Umbilical cord (tissue), 2 donors: Measurements from ENCODE around the gene SERPINA10. TPM values are rescaled to one million over a fixed set of nuclear protein-coding genes. Genes with fewer than 3 reads are reported as not detected.
"Not testable (repeated sequence)": the region's sequence is repeated elsewhere in the genome, so short reads cannot be mapped to it uniquely, and the experiment has no call there.

ENCODE experiments used
- DNase-seq: peaks from one replicate; pipeline ENCODE4 v3.0.0-alpha.2; 2015; ENCODE audit warnings: low spot score
- total RNA-seq: library from RNA; depleted of rRNA; stranded (reverse); fragments of >200 nt; gene quantifications from one replicate; pipeline ENCODE4 v1.2.3, GENCODE V29; 2014; ENCODE audit warnings: low replicate concordance; ENCODE audit not compliant: insufficient read depth

SERPINA10 gene
- total RNA-seq, 1 donor from 2014 or later, result 1.2 TPM

DNA sequence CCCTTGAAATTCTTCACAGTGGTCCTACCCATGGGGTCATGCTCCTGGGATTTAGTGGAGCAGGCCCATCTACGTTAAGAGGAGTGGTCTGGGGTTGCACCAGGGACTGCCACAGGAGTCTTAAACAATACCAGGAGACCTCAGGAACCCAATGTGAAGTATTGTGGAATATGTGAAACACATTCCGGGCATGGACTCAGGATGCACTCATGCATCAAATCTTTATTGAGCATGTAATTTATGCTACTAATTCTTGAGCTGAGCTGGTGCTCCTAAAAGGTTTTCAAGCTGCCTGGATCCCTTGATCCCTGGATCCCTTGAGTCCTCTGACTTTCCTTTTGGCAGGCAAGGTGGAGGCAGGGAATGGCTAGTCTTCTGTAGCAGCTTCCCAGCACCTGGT lies 8.8 kb downstream of the SERPINA10 start:
- no peak for DNase-seq

DNA sequence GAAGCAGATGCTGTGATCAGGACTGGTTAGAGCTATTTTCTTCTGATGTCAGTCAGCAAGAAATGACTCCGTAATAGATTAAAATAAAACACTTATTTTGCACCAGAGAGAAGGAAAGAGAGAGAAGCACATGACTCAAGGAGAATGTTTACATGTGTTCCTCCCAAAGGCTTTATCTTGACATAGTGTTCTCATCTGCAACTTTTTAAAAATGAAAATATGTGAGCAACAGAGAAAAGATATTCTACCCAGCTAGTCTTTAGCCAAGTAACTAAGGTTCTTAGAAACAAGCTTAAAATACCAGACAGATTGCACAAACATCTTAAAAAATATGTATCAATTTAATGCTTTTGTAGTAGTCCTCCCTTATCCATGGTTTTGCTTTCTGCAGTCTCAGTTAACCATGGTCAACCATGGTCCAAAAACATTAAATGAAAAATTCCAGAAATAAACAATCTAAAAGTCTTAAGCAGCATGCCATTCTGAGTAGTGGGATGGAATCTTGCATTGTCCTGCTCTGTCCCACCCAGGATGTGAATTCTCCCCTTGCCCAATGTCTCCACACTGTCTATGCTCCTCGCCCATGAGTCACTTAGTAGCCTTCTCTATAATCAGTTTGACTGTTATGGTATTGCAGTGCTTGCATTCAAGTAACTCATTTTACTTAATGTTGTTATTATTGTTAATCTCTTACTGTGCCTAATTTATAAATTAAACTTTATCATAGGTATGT lies 9.9 kb downstream of the SERPINA10 start:
- peak; percentile 1 for DNase-seq

DNA sequence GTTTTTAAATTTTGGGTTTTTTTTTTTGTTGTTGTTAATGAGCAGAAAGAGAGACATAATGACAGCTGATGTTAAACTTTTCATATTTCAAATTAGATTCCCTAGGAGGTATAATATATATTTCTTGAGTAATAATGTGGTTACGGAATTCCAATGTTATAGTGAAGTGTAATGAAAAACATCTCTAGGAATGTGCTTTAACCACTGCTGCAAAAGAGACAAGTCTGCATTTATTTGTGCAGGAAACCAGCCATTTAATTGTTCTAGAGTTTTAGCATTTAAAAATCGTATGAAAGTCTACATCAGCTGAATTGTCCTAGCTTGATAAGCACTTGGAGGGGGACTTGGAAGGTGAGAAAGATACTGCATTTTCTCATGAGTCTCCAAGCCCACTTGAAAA lies 14.3 kb downstream of the SERPINA10 start:
- DNase-seq, result no peak

DNA sequence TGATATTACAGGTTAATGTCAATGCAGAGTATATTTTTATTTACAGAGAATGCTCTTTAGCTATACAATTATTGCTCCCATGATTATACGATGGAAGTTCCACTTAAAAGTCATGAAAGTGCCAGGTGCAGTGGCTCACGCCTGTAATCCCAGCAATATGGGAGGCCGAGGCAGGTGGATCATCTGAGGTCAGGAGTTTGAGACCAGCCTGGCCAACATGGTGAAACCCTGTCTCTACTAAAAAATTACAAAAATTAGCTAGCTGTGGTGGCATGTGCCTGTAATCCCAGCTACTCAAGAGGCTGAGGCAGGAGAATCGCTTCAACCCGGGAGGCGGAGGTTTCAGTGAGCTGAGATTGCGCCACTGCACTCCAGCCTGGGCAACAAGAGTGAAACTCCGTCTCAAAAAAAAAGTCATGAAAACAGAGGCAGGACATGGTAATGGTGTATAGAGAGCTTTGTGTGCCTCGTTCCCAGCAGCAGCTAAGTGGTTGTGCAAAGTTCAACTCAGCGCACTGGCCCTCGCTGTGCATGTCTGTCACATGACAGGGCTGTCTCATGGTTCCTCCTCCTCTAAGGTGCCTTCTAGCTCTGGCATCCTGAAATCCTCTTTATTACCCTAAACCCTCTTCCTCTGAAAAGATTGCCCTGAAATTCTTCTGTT lies 16.0 kb downstream of the SERPINA10 start:
- not testable (repeated sequence) for DNase-seq

DNA sequence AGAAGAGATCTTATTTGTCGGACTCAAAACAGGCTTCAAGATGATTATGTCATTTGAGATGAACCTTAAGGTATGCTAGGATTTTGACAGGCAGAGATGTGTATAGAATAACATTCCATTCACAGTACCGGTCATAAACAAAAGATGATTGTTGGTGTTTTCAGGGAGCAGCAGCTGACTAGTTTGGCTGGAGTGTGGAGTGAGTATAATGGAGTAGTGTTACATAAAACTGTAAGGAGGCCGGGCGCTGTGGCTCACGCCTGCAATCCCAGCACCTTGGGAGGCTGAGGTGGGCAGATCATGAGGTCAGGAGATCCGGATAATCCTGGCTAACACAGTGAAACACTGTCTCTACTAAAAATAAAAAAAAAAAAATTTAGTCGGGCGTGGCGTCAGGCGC lies 23.9 kb downstream of the SERPINA10 start:
- DNase-seq, result no peak

DNA sequence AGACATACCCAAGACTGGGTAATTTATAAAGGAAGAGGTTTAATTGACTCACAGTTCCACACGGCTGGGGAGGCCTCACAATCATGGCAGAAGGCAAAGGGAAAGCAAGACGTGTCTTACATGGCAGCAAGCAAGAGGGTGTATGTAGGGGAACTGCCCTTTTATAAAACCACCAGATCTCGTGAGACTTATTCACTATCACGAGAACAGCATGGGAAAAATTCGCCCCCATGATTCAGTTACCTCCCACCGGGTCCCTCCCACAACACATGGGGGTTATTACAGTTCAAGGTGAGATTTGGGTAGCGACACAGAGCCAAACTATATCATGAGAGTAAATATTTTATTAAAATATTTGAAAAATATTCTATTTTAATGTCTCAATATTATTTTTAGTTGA lies 24.5 kb downstream of the SERPINA10 start:
- DNase-seq, result not testable (repeated sequence)

DNA sequence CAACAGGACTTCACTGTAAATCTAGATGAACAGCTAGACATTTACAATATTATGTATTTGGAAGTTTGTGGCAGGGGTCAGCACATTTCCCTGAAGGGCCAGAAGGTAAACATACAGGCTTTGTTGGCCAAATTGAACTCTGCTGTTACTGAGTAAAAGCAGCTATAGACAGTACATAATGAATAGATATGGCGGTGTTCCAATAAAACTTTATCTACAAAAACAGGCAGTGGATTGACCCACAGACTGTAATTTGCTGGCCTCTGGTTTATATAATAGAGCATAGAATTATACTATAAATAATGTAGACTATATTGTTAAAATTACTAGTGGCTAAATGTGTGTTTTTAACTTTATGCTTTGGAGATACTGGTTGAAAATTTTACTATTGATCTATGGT lies 25.7 kb downstream of the SERPINA10 start:
- no peak for DNase-seq

DNA sequence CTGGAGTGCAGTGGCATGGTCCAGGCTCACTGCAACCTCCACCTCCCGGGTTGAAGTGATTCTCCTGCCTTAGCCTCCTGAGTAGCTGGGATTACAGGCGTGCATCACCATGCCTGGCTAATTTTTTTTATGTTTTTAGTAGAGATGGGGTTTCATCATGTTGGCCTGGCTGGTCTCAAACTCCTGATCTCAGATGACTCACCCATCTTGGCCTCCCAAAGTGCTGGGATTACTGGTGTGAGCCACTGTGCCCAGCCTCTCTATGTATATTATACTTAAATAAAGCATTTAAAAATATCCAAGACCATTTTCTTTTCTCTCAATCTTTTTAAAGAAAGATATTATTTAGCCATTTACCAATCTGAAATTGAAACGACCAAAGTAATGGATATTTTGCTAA lies 28.9 kb downstream of the SERPINA10 start:
- DNase-seq, result not testable (repeated sequence)

DNA sequence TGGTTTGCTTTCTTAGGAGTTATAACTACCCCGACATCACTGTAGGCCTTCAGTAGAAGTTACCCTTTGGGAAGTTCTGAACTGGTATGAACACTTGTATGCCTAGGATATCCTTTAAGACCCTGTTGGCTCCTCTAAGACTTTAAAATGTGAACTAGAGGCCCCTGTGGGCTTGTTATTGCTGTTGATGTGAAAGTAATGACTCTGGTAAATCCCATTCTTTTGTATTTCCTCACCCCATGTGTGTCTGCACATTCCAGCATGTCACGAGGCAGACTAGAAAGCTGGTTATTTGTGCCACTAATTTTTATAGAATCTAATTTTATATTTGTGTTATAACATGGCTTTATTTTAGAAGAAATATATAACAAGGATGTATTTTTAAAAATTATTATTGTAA lies 48.9 kb downstream of the SERPINA10 start:
- no peak for DNase-seq

DNA sequence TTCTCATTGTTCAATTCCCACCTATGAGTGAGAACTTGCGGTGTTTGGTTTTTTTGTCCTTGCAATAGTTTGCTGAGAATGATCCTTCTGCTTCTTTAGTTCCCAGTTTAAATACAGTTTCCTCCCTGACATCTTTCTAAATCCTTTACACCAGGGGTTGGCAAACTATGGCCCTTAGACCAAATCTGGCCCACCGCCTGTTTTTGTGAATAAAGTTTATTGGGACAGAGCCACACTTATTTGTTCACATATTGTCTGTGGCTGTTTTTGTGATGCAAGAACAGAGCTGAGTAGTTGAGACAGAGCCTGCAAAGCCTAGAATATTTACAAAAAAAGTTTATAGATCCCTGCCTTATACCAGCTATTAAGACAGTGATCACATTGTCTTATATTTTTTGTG lies 53.7 kb downstream of the SERPINA10 start:
- no peak for DNase-seq

DNA sequence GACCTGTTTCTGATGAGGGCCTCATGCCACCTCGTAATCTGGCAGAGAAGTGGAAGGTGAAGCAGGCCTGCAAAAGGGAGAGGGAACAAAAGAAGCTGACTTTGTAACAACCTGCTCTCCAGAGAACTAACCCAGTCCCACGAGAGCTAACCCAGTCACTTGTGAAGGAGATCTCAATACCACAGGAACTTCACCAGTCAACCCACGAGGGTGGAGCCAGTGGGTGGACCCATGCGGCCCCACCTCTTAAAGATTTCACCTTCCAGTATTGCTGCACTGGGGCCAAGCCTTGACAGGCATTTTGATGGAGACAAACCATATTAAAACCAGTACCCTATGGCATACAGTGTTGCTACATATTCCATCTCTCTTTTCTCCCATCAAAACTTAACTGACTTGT lies 55.1 kb downstream of the SERPINA10 start:
- DNase-seq, result no peak

DNA sequence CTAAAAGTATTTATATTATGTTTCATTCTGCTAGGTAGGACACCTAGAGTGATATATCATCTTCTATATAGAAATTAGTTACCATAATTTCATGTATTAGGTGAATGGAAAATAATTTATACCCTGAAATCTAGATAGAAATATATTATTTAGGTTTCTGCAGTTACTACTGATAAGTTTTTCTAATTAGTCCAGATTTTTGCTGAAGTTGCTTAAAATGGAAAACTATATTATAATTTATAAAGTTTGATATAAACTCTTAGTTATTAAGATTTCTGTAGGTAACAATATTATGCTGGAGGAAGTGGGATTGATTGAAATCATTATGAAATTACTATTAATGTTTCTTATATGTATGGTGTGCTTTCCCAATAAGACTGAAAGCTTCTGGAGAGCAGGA lies 56.0 kb downstream of the SERPINA10 start:
- DNase-seq, result no peak

Other genes starting within 250 kb of the SERPINA10 start
- gene DDX24, start 212.1 kb downstream of the SERPINA10 start, total RNA-seq, result 82.1 TPM
- 1.2 TPM for gene IFI27L1, start 212.0 kb downstream of the SERPINA10 start, total RNA-seq
- 40.7 TPM for gene IFI27, start 182.5 kb downstream of the SERPINA10 start, total RNA-seq
- 68.9 TPM for gene IFI27L2, start 163.7 kb downstream of the SERPINA10 start, total RNA-seq
- 0.72 TPM for gene PPP4R4, start 118.9 kb downstream of the SERPINA10 start, total RNA-seq
- gene SERPINA6, start 30.1 kb upstream of the SERPINA10 start, total RNA-seq, result 2.4 TPM
- not detected for gene SERPINA2, start 73.4 kb upstream of the SERPINA10 start, total RNA-seq
- gene SERPINA1, start 95.3 kb upstream of the SERPINA10 start, total RNA-seq, result 15.6 TPM
- gene SERPINA11, start 159.5 kb upstream of the SERPINA10 start, total RNA-seq, result 1.7 TPM
- 1.4 TPM for gene SERPINA9, start 182.9 kb upstream of the SERPINA10 start, total RNA-seq
- gene SERPINA12, start 216.2 kb upstream of the SERPINA10 start, total RNA-seq, result not detected